Nephron (organoid): Measurements from ENCODE around the gene NT5DC1.

Experiments
- H3K27ac Mint-ChIP-seq, 3 experiments: 2 replicates each; pipeline ENCODE4 v1.8.0; 2020; ENCODE audit warnings: mixed read lengths in 3 of 3, mild to moderate bottlenecking in 2 of 3, moderate library complexity in 1 of 3
- H3K27me3 Mint-ChIP-seq: 2 replicates; pipeline ENCODE4 v1.8.0; 2021; ENCODE audit warnings: low read depth, mild to moderate bottlenecking, moderate library complexity, mixed read lengths
- H3K36me3 Mint-ChIP-seq: 2 replicates; pipeline ENCODE4 v1.8.0; 2020; ENCODE audit warnings: low read depth, mixed read lengths
- H3K4me1 Mint-ChIP-seq: 2 replicates; pipeline ENCODE4 v1.8.0; 2020; ENCODE audit warnings: mixed read lengths
- H3K4me3 Mint-ChIP-seq, 3 experiments: 2 replicates each; pipeline ENCODE4 v1.8.0; 2020; ENCODE audit warnings: mild to moderate bottlenecking in 3 of 3, mixed read lengths in 3 of 3, moderate library complexity in 2 of 3
- H3K9me3 Mint-ChIP-seq: 2 replicates; pipeline ENCODE4 v1.8.0; 2020; ENCODE audit warnings: mixed read lengths
- TF ChIP-seq, protein P1 (sequence below), 3 experiments: fragments of 200-600 bp; sonication (generic); IDR thresholded peaks; one replicate each; pipeline ENCODE4 v1.5.0; 2021; ENCODE audit warnings: antibody characterized with exemption in 3 of 3; ENCODE audit not compliant: unreplicated experiment in 3 of 3

The NT5DC1 gene

DNA sequence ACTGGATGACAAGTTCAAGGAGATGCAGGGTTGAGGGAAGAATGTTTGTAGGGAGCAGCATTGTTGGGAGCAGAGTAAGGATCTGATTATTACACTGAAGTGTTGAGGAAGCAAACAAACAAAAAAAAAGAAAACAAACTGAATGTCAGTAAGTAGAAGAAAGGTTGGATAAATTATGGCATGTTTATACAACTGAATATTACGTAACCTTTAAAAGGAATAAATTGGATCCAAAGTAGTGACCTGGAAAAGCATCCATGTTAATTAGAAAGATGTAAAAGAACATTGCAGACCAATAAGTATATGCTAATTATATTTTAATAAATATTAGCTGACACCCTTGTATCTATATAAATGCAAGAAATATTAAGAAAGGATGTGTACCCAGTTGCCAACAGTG is 191.9 kb downstream of the NT5DC1 start:
- Mint-ChIP-seq H3K4me1 (no peaks in the 10 kb centered on the region), H3K4me3 (no peak overlapping the region), H3K9me3 (peaks cover 5% of the 10 kb centered on the region), H3K36me3 (peaks cover 4% of the 10 kb centered on the region), H3K27ac (no peak overlapping the region), H3K27me3 (no peaks in the 10 kb centered on the region)
- TF ChIP-seq, protein P1, sequence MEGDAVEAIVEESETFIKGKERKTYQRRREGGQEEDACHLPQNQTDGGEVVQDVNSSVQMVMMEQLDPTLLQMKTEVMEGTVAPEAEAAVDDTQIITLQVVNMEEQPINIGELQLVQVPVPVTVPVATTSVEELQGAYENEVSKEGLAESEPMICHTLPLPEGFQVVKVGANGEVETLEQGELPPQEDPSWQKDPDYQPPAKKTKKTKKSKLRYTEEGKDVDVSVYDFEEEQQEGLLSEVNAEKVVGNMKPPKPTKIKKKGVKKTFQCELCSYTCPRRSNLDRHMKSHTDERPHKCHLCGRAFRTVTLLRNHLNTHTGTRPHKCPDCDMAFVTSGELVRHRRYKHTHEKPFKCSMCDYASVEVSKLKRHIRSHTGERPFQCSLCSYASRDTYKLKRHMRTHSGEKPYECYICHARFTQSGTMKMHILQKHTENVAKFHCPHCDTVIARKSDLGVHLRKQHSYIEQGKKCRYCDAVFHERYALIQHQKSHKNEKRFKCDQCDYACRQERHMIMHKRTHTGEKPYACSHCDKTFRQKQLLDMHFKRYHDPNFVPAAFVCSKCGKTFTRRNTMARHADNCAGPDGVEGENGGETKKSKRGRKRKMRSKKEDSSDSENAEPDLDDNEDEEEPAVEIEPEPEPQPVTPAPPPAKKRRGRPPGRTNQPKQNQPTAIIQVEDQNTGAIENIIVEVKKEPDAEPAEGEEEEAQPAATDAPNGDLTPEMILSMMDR (IDR thresholded peaks at IDR 0.05; ENCODE audit: unreplicated experiment in 3 of 3), result no peak

DNA sequence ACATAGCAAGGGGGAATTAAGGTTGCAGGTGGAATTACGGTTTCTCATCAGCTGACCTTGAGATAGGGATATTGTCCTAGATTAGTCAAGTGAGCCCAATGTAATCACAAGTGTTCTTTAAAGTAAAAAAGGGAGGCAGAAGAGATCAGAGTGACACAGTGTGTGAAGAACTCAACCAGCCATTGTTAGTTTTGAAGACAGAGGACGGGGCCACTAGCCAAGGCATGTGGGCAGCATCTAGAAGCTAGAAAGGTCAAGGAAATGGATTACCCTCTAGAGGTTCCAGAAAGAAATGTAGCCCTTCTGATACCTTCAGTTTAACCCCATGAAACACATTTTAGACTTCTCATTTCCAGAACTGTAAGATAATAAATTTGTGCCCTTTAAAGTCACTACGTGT is 197.6 kb downstream of the NT5DC1 start:
- TF ChIP-seq, protein P1 (IDR thresholded peaks at IDR 0.05; ENCODE audit: unreplicated experiment in 3 of 3), result no peak
- H3K27ac Mint-ChIP-seq, result no peak overlapping the region
- H3K27me3 Mint-ChIP-seq, result no peaks in the 10 kb centered on the region
- peaks cover 6% of the 10 kb centered on the region for H3K4me1 Mint-ChIP-seq
- H3K36me3 Mint-ChIP-seq, result peaks cover 9% of the 10 kb centered on the region
- H3K4me3 Mint-ChIP-seq, result no peak overlapping the region
- peaks cover 14% of the 10 kb centered on the region for H3K9me3 Mint-ChIP-seq

DNA sequence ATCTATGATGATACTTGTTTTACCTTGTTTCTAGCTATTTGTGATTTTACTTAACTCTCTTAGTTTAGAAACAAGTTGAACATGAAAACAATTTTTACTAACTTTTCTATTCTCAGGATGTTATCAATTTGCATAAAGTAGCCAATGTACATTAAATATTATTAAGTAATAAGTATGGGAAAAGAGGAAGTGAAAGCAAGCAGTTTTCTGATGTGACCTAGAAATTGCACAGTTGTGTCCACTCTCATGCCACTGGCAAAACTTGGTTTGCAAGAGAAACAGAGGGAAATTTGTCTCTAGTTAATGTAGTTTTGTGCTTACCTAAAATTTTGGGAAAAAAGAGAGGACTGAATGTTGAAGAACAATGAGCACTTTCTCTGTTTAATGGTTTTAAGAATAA is 198.3 kb downstream of the NT5DC1 start:
- H3K4me3 Mint-ChIP-seq, result no peak overlapping the region
- TF ChIP-seq, protein P1 (IDR thresholded peaks at IDR 0.05; ENCODE audit: unreplicated experiment in 3 of 3), result no peak
- no peak overlapping the region for H3K27ac Mint-ChIP-seq
- H3K9me3 Mint-ChIP-seq, result peaks cover 14% of the 10 kb centered on the region
- no peaks in the 10 kb centered on the region for H3K27me3 Mint-ChIP-seq
- H3K36me3 Mint-ChIP-seq, result peaks cover 9% of the 10 kb centered on the region
- H3K4me1 Mint-ChIP-seq, result peaks cover 6% of the 10 kb centered on the region
